Natural killer cell (primary cell): Measurements from ENCODE around the gene ANKFY1. TPM values are rescaled to one million over a fixed set of nuclear protein-coding genes. Genes with fewer than 3 reads are reported as not detected.

Experiments
- ATAC-seq, 3 donors: fragments of 150-1000 bp in 2 of 3; fragments of 200-7000 bp in 1 of 3; cut with Tn5 transposase; 1 replicate in 1 of 3; 2 replicates in 2 of 3; pipeline ENCODE4 v1.10.0; 2021; ENCODE audit warnings: mild to moderate bottlenecking in 2 of 3, moderate library complexity in 2 of 3
- DNase-seq, 2 donors: peaks; one replicate each; pipeline versions ENCODE4 v3.0.0 to v3.0.0-alpha.2; 2013 to 2021; ENCODE audit warnings: mixed read lengths in 1 of 2
- H3K27ac ChIP-seq: one replicate; pipeline ENCODE4 v1.5.1; 2013; ENCODE audit warnings: mild to moderate bottlenecking, low read length
- H3K27me3 ChIP-seq: one replicate; pipeline ENCODE4 v1.6.1; 2013; ENCODE audit warnings: low read length; ENCODE audit not compliant: control insufficient read depth, insufficient read depth
- H3K36me3 ChIP-seq: one replicate; pipeline ENCODE4 v1.6.1; 2013; ENCODE audit warnings: low read length; ENCODE audit not compliant: control insufficient read depth, insufficient read depth
- H3K4me1 ChIP-seq: one replicate; pipeline ENCODE4 v1.6.1; 2013; ENCODE audit warnings: low read length; ENCODE audit not compliant: control insufficient read depth, insufficient read depth
- H3K4me3 ChIP-seq: one replicate; pipeline ENCODE4 v1.5.1; 2013; ENCODE audit warnings: low read length
- H3K9me3 ChIP-seq: one replicate; pipeline ENCODE4 v1.6.1; 2013; ENCODE audit warnings: low read length; ENCODE audit not compliant: control insufficient read depth, insufficient read depth
- H3K27ac Mint-ChIP-seq, 2 donors: one replicate each; pipeline ENCODE4 v1.8.0; 2022; ENCODE audit warnings: mild to moderate bottlenecking in 2 of 2, mixed read lengths in 2 of 2, moderate library complexity in 1 of 2
- H3K27me3 Mint-ChIP-seq, 2 donors: one replicate each; pipeline ENCODE4 v1.8.0; 2022; ENCODE audit warnings: low read depth in 2 of 2, mixed read lengths in 2 of 2
- H3K36me3 Mint-ChIP-seq: one replicate; pipeline ENCODE4 v1.8.0; 2022; ENCODE audit warnings: mixed read lengths
- H3K4me1 Mint-ChIP-seq, 2 donors: one replicate each; pipeline ENCODE4 v1.8.0; 2022; ENCODE audit warnings: mixed read lengths in 2 of 2
- H3K4me3 Mint-ChIP-seq: one replicate; pipeline ENCODE4 v1.8.0; 2022; ENCODE audit warnings: mild to moderate bottlenecking, moderate library complexity, mixed read lengths
- H3K9me3 Mint-ChIP-seq, 2 donors: one replicate each; pipeline ENCODE4 v1.8.0; 2022; ENCODE audit warnings: mixed read lengths in 2 of 2
- WGBS: methylation state at CpG from one replicate; pipeline ENCODE4 v1.1.7; 2013; ENCODE audit warnings: missing lambda C conversion rate; ENCODE audit not compliant: insufficient coverage; 5-methylcytosine and 5-hydroxymethylcytosine counted together
- intact Hi-C: fragments of 100-400 bp; cut with micrococcal nuclease; formaldehyde crosslinking; loops from one replicate; pipeline ENCODE4 v1.14.2; 2022
- total RNA-seq, 4 donors: library from RNA; stranded (reverse); fragments of 120-200 nt in 1 of 4; gene quantifications; one replicate each; pipeline versions ENCODE4 v1.2.3 to v1.2.4, GENCODE V29; 2013 to 2022
- TF ChIP-seq, protein P1 (sequence below): fragments of 200-600 bp; IDR thresholded peaks from one replicate; pipeline ENCODE4 v1.8.0; 2022; ENCODE audit warnings: antibody characterized with exemption

ANKFY1 gene
- total RNA-seq, 3 donors from 2014 or later (not counting 1 experiment from before 2014, with no cell fraction given), result 58.4 to 72.4 (median 68.8) TPM

DNA sequence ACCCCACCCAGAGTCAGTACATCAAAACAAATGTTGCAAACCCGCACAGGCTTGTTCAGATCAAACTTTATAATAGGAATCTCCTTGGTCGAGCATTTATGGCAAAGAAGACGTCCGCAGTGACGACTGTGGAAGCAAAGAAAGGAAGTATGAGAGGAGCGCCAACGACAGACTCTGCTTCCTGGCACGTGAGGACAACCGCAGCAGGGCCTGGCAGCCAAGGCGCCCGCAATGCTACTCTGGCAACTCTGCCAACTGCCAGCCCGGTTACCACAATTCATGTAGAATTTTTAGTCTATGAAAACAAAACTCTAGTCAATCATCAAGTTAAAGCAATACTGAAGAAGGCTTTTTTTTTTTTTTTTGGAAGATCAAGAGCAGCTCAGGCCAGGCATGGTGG, 96.0 kb downstream of the ANKFY1 start:
- Histone ChIP-seq H3K4me3 (no peak overlapping the region), H3K4me1 (peaks cover 5% of the 10 kb centered on the region), H3K36me3 (peaks cover 77% of the 10 kb centered on the region), H3K27me3 (no peaks in the 10 kb centered on the region), H3K27ac (no peak overlapping the region), H3K9me3 (no peaks in the 10 kb centered on the region)
- ATAC-seq, result peak; percentile 64 to 71 (median 67)
- TF ChIP-seq, protein P1, sequence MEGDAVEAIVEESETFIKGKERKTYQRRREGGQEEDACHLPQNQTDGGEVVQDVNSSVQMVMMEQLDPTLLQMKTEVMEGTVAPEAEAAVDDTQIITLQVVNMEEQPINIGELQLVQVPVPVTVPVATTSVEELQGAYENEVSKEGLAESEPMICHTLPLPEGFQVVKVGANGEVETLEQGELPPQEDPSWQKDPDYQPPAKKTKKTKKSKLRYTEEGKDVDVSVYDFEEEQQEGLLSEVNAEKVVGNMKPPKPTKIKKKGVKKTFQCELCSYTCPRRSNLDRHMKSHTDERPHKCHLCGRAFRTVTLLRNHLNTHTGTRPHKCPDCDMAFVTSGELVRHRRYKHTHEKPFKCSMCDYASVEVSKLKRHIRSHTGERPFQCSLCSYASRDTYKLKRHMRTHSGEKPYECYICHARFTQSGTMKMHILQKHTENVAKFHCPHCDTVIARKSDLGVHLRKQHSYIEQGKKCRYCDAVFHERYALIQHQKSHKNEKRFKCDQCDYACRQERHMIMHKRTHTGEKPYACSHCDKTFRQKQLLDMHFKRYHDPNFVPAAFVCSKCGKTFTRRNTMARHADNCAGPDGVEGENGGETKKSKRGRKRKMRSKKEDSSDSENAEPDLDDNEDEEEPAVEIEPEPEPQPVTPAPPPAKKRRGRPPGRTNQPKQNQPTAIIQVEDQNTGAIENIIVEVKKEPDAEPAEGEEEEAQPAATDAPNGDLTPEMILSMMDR, result no peak
- peak overlapping the region in 1 of 2 donors; percentile 75 for H3K27ac Mint-ChIP-seq
- peaks cover 0 to 13% of the 10 kb centered on the region in 2 donors for H3K4me1 Mint-ChIP-seq
- DNase-seq, result peak in 1 of 2 donors; percentile 48
- intact Hi-C loops, result no loop called here
- H3K4me3 Mint-ChIP-seq, result peak overlapping the region; percentile 31
- no peaks in the 10 kb centered on the region for H3K9me3 Mint-ChIP-seq
- 76% methylated on average over 12 of the region's 12 CpGs for WGBS
- H3K36me3 Mint-ChIP-seq, result no peaks in the 10 kb centered on the region
- H3K27me3 Mint-ChIP-seq, result no peaks in the 10 kb centered on the region

DNA sequence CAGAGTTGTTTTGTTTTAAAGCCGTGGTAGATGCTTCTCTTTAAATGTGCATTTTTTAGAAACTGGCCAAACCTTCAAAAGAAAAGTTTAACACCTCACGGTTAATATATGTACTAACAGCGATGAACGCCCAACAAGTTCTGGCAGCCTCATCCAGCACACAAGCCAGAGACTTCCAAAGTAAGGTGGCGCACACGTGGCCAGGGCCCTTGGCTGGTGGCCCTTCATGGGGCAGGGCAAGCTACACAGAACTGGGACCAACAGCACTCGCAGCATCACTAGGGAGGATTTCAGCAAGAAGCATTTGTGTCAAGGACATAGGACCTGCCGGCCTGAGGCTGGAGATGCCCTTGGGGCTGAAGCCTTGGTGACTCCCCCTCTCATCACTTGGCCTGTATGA, 97.4 kb downstream of the ANKFY1 start:
- H3K4me1 Mint-ChIP-seq, result peaks cover 0 to 17% of the 10 kb centered on the region in 2 donors
- no peaks in the 10 kb centered on the region for H3K36me3 Mint-ChIP-seq
- no peak overlapping the region for H3K4me3 Mint-ChIP-seq
- peak overlapping the region in 1 of 2 donors; percentile 45 for H3K27ac Mint-ChIP-seq
- H3K27me3 Mint-ChIP-seq, result no peaks in the 10 kb centered on the region
- no peak overlapping the region for H3K4me3 ChIP-seq
- no peaks in the 10 kb centered on the region for H3K9me3 ChIP-seq
- H3K4me1 ChIP-seq, result peaks cover 10% of the 10 kb centered on the region
- H3K9me3 Mint-ChIP-seq, result no peaks in the 10 kb centered on the region
- intact Hi-C loops, result no loop called here
- no peak overlapping the region for H3K27ac ChIP-seq
- TF ChIP-seq, protein P1, result no peak
- H3K36me3 ChIP-seq, result peaks cover 64% of the 10 kb centered on the region
- 97% methylated on average over 8 of the region's 8 CpGs for WGBS
- no peaks in the 10 kb centered on the region for H3K27me3 ChIP-seq
- DNase-seq (no peak), ATAC-seq (no peak)

DNA sequence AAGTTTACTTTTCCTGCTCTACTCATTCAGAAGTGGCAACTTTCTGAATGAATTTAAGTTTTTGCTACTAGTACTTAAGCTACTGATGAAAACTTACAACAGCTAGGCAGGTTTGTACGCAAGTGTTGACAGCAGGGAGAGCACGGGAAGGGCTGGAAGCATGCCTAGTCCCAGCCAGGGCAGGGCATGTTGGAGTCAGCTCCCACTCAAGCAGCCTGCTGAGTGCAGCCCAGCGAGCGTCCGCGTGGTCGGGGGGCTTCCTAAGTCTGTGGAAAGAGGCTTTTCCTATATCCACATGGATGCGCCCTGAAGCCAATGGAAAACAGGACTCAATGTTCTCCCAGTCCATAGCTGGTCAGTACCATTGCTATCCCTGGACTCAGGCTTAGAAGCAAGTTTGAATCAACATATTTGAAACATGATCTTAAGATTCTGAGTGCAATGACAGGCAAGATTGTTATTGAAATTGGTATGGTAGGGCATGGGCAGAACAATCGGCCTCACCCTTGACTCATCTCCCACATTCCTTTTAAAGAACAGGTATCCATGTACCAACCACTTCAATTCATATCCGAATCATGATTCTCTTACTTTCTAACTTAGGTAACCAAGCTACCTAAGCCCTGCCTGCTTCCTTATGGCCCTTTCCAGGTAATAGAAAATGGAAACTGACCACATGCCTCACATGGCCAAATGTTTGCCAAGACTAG, 98.3 kb downstream of the ANKFY1 start:
- Histone ChIP-seq H3K4me1 (peaks cover 10% of the 10 kb centered on the region), H3K36me3 (peaks cover 55% of the 10 kb centered on the region), H3K9me3 (no peaks in the 10 kb centered on the region), H3K4me3 (no peak overlapping the region), H3K27ac (no peak overlapping the region), H3K27me3 (no peaks in the 10 kb centered on the region)
- H3K27ac Mint-ChIP-seq, result peak overlapping the region in 1 of 2 donors; percentile 36
- 98% methylated on average over 10 of the region's 10 CpGs for WGBS
- intact Hi-C loops, result no loop called here
- H3K9me3 Mint-ChIP-seq, result no peaks in the 10 kb centered on the region
- no peak overlapping the region for H3K4me3 Mint-ChIP-seq
- H3K27me3 Mint-ChIP-seq, result no peaks in the 10 kb centered on the region
- H3K36me3 Mint-ChIP-seq, result no peaks in the 10 kb centered on the region
- peaks cover 0 to 18% of the 10 kb centered on the region in 2 donors for H3K4me1 Mint-ChIP-seq
- ATAC-seq, result no peak
- TF ChIP-seq, protein P1, result no peak
- DNase-seq, result no peak

DNA sequence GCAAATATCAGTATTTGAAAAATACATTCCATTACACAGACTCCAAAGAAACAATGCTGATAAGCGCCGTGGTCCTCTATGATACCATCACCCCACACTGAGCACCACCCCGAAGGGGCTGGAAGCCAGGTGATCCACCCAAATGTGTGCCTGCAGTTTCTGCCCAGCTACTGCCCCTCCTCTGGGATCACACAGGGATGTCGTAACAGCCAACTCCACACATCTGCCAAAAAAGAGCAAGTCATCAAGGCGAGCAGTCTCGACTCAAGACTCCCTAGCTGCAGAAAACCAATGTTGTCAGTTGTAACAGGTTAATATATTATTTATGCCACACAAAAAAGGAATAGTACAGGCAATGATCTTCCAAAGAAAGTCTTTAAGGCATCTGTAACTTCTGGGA, 99.8 kb downstream of the ANKFY1 start:
- no peaks in the 10 kb centered on the region for H3K36me3 Mint-ChIP-seq
- Histone ChIP-seq H3K4me3 (no peak overlapping the region), H3K4me1 (peaks cover 10% of the 10 kb centered on the region), H3K36me3 (peaks cover 40% of the 10 kb centered on the region), H3K27me3 (no peaks in the 10 kb centered on the region), H3K27ac (no peak overlapping the region), H3K9me3 (no peaks in the 10 kb centered on the region)
- intact Hi-C loops, result no loop called here
- H3K4me1 Mint-ChIP-seq, result peaks cover 0 to 13% of the 10 kb centered on the region in 2 donors
- DNase-seq (no peak), ATAC-seq (no peak)
- H3K9me3 Mint-ChIP-seq, result no peaks in the 10 kb centered on the region
- no peaks in the 10 kb centered on the region for H3K27me3 Mint-ChIP-seq
- 86% methylated on average over 6 of the region's 6 CpGs for WGBS
- no peak overlapping the region for H3K27ac Mint-ChIP-seq
- H3K4me3 Mint-ChIP-seq, result no peak overlapping the region
- TF ChIP-seq, protein P1, result no peak
